Measurements from ENCODE around the gene GNAQ. TPM values are rescaled to one million over a fixed set of nuclear protein-coding genes. Genes with fewer than 3 reads are reported as not detected.
A peak's percentile ranks its signal among the peaks of the same experiment; 100 is the strongest.
"Not testable (repeated sequence)": the region's sequence is repeated elsewhere in the genome, so short reads cannot be mapped to it uniquely, and the experiment has no call there.

GNAQ gene
- total and polyA plus RNA-seq, 2 experiments from 2014 or later: 21.1 to 32.8 TPM

DNA sequence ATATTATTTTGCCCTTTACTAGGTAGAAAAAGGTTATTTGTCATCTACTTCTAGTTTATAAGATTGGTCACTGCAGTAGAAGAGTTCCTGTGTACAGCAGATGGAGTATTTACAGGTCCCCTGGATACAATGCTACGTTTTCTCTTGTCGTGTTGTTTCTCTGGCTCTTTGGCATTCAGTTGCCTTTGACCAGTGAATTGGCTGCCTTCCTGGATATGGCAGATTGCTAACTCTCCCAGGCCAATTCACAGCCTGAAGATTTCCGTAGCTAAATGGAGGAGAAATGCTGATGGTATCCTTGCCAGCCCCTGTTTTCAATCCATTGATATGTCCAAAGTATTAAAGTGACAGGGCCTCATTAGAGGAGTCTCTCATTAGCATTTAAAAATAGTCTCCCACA lies 32.5 kb upstream of the GNAQ start:
- Histone ChIP-seq H3K27ac (no peak overlapping the region), H3K4me3 (no peak overlapping the region), H3K36me3 (no peaks in the 10 kb centered on the region), H3K27me3 (no peaks in the 10 kb centered on the region), H3K9me3 (ENCODE audit: low read depth) (no peaks in the 10 kb centered on the region), H3K4me1 (ENCODE audit: low read depth) (no peaks in the 10 kb centered on the region)
- TF ChIP-seq, protein P1, sequence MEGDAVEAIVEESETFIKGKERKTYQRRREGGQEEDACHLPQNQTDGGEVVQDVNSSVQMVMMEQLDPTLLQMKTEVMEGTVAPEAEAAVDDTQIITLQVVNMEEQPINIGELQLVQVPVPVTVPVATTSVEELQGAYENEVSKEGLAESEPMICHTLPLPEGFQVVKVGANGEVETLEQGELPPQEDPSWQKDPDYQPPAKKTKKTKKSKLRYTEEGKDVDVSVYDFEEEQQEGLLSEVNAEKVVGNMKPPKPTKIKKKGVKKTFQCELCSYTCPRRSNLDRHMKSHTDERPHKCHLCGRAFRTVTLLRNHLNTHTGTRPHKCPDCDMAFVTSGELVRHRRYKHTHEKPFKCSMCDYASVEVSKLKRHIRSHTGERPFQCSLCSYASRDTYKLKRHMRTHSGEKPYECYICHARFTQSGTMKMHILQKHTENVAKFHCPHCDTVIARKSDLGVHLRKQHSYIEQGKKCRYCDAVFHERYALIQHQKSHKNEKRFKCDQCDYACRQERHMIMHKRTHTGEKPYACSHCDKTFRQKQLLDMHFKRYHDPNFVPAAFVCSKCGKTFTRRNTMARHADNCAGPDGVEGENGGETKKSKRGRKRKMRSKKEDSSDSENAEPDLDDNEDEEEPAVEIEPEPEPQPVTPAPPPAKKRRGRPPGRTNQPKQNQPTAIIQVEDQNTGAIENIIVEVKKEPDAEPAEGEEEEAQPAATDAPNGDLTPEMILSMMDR (IDR thresholded peaks at IDR 0.05; ENCODE audit: low read depth, low read length): no peak
- DNase-seq (ENCODE audit: low read depth in 1 of 2, low spot score in 1 of 2): peak in 1 of 2 donors; percentile 19

DNA sequence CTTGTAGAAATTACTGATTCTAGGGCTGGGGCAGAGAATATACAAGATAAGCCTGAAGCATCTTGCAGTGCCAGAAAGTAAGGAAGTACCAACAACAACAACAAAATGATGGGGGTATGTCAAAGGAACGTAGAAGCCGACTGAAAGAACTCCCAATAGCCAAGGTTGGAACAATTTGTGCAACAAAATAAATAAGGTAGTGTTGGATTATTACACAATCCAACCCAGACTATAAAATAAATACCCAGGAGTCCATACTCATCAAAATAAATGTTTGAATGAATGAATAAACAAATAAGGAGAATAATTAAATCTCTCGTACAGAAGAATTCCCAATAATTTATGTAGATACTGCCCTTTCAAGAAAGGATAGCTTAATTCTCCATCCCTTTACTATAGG lies 31.1 kb upstream of the GNAQ start:
- Histone ChIP-seq H3K4me3 (no peak overlapping the region), H3K4me1 (ENCODE audit: low read depth) (no peaks in the 10 kb centered on the region), H3K9me3 (ENCODE audit: low read depth) (no peaks in the 10 kb centered on the region), H3K27me3 (no peaks in the 10 kb centered on the region), H3K27ac (no peak overlapping the region), H3K36me3 (no peaks in the 10 kb centered on the region)
- TF ChIP-seq, protein P1 (IDR thresholded peaks at IDR 0.05; ENCODE audit: low read depth, low read length): no peak
- DNase-seq (ENCODE audit: low read depth in 1 of 2, low spot score in 1 of 2): no peak

DNA sequence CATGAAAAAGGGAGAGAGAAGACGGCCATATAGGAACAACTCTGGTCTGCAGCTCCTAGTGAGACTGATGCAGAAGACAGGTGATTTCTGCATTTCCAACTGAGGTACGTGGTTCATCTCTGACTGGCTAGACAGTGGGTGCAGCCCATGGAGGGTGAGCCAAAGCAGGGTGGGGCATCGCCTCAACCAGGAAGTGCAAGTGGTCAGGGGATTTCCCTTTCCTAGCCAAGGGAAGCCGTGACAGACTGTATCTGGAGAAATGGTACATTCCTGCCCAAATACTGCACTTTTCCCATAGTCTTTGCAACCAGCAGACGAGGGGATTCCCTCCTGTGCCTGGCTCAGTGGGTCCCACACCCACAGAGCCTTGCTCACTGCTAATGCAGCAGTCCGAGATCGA lies 22.6 kb upstream of the GNAQ start:
- not testable (repeated sequence) for DNase-seq (ENCODE audit: low read depth in 1 of 2, low spot score in 1 of 2); H3K27me3 ChIP-seq; H3K36me3 ChIP-seq; H3K9me3 ChIP-seq (ENCODE audit: low read depth); H3K4me3 ChIP-seq; H3K27ac ChIP-seq; H3K4me1 ChIP-seq (ENCODE audit: low read depth)

DNA sequence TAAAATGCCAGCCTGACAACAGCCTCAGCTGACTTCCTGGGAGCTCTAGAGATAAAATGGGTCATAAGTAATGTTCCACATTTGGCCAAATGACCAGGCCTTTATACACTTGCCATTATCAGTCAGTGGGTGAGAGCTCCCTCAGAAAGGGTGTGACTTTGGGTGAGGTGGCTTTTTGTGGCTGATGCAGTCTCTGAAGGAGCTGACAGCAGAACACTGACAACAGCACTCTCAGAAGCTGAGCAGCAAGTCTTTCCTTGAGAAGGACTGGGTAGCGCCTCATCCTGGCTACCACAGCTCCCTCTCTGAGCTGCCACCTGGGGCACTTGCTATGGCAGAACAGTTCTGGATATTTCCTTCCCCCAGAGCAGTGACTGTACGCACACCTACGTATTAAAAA lies 22.0 kb upstream of the GNAQ start:
- TF ChIP-seq, protein P1 (IDR thresholded peaks at IDR 0.05; ENCODE audit: low read depth, low read length): no peak
- no peak overlapping the region for H3K4me3 ChIP-seq

DNA sequence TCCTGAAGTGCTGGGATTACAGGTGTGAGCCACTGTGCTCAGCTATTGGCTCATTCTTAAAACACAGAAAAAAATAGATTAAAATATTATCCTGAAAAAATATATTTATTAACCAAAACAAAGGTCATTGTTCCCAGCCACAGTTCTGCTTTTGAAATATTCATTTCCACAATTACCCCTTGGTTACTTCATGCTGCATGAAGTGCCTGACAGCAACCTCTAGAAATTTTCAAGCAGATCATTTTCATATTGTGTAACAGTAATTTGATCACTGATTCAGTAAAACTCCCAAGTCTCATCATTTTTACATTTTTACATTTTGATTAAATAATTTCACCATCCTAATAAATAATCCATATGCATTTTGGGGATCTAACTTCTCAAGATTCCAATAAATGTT lies 18.8 kb upstream of the GNAQ start:
- Histone ChIP-seq H3K27me3 (peaks cover 3% of the 10 kb centered on the region), H3K36me3 (no peaks in the 10 kb centered on the region), H3K9me3 (ENCODE audit: low read depth) (no peaks in the 10 kb centered on the region), H3K4me1 (ENCODE audit: low read depth) (no peaks in the 10 kb centered on the region), H3K27ac (no peak overlapping the region), H3K4me3 (no peak overlapping the region)
- TF ChIP-seq, protein P1 (IDR thresholded peaks at IDR 0.05; ENCODE audit: low read depth, low read length): no peak
- no peak for DNase-seq (ENCODE audit: low read depth in 1 of 2, low spot score in 1 of 2)

More for the DNA sequence above, 22.0 kb upstream of the GNAQ start:
- no peak overlapping the region for H3K27ac ChIP-seq
- H3K27me3 ChIP-seq: no peaks in the 10 kb centered on the region
- H3K4me1 ChIP-seq (ENCODE audit: low read depth): no peaks in the 10 kb centered on the region
- no peaks in the 10 kb centered on the region for H3K9me3 ChIP-seq (ENCODE audit: low read depth)
- DNase-seq (ENCODE audit: low read depth in 1 of 2, low spot score in 1 of 2): no peak
- no peaks in the 10 kb centered on the region for H3K36me3 ChIP-seq

DNA sequence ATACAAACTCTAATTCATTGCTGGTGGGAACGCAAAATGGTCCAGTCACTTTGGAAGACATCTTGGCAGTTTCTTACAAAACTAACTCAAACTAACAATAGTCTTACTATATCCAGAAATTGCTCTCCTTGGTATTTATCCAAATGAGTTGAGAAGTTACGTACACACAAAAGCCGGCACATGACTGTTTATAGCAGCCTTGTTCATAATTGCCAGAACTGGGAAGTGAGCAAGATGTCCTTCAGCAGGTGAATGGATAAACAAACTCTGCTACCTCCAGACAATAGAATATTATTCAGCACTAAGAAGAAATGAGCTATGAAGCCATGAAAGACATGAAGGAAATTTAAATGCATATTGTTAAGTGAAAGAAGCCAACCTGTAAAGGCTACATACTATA lies 17.9 kb upstream of the GNAQ start:
- H3K27me3 ChIP-seq: peaks cover 3% of the 10 kb centered on the region
- H3K4me1 ChIP-seq (ENCODE audit: low read depth): no peaks in the 10 kb centered on the region
- DNase-seq (ENCODE audit: low read depth in 1 of 2, low spot score in 1 of 2): no peak
- no peaks in the 10 kb centered on the region for H3K36me3 ChIP-seq
- H3K9me3 ChIP-seq (ENCODE audit: low read depth): no peaks in the 10 kb centered on the region
- H3K27ac ChIP-seq: no peak overlapping the region
- TF ChIP-seq, protein P1 (IDR thresholded peaks at IDR 0.05; ENCODE audit: low read depth, low read length): no peak
- no peak overlapping the region for H3K4me3 ChIP-seq

Data from cardiac muscle cell (in vitro differentiated cells and primary cell).